Effector memory CD8-positive, alpha-beta T cell (primary cell): Measurements from ENCODE around the gene CADM3.

Source experiments
- ATAC-seq: fragments of 150-1000 bp; cut with Tn5 transposase; replicated peaks from 2 replicates; pipeline ENCODE4 v1.10.0; 2021; ENCODE audit warnings: mild to moderate bottlenecking, moderate library complexity
- DNase-seq, 3 experiments: peaks; one replicate each; pipeline ENCODE4 v3.0.0; 2021
- H3K27ac Mint-ChIP-seq, 2 donors: one replicate each; pipeline ENCODE4 v1.8.0; 2022; ENCODE audit warnings: mild to moderate bottlenecking in 2 of 2, mixed read lengths in 2 of 2, moderate library complexity in 2 of 2
- H3K27me3 Mint-ChIP-seq, 2 donors: one replicate each; pipeline ENCODE4 v1.8.0; 2022; ENCODE audit warnings: mixed read lengths in 2 of 2
- H3K36me3 Mint-ChIP-seq: one replicate; pipeline ENCODE4 v1.8.0; 2022; ENCODE audit warnings: mild to moderate bottlenecking, moderate library complexity, mixed read lengths; ENCODE audit not compliant: insufficient read depth
- H3K4me1 Mint-ChIP-seq, 2 donors: one replicate each; pipeline ENCODE4 v1.8.0; 2022; ENCODE audit warnings: low read depth in 2 of 2, mixed read lengths in 2 of 2
- H3K4me3 Mint-ChIP-seq, 2 donors: one replicate each; pipeline ENCODE4 v1.8.0; 2022; ENCODE audit warnings: mild to moderate bottlenecking in 2 of 2, mixed read lengths in 2 of 2, moderate library complexity in 2 of 2
- H3K9me3 Mint-ChIP-seq, 2 donors: one replicate each; pipeline ENCODE4 v1.8.0; 2022; ENCODE audit warnings: mixed read lengths in 2 of 2

Gene CADM3

DNA sequence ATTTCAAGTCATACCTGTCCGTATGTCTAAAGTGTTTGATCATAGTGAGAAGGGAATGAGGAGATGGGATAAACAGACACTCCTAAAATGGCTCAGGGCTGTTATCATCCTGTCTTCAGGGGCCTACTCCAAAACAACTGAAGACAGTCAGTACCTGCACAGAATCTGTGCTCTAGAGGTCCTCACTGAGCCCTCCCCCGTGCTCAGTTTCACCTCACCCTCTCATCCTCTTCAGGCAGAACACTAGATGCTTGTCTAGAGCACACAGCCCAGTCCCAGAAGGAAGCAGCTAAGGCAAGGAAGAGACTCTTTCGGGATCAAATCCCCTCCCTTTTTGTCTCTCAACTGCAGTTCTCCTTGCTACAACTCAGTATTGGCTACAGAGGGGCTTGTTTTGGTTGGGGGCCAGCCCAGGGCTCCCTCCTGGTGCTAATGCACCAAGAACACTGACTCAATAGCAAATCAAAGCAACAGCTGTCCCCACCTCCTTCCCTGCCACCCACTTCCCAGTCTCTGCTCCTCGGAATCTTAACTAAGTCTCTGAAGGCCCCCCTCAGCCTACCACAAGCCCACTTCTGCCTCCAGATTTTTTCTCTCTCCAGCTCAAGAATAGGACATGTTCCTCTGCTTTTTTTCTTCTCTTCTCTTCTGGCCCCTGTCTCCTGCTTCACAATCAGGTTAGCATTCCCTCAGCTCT lies 10.1 kb downstream of the CADM3 start:
- Mint-ChIP-seq H3K4me1 (no peaks in the 10 kb centered on the region), H3K4me3 (no peak overlapping the region), H3K27me3 (peaks cover 62 to 70% of the 10 kb centered on the region in 2 donors), H3K27ac (no peak overlapping the region), H3K9me3 (no peaks in the 10 kb centered on the region), H3K36me3 (no peaks in the 10 kb centered on the region)
- DNase-seq, result no peak
- ATAC-seq, result no peak

DNA sequence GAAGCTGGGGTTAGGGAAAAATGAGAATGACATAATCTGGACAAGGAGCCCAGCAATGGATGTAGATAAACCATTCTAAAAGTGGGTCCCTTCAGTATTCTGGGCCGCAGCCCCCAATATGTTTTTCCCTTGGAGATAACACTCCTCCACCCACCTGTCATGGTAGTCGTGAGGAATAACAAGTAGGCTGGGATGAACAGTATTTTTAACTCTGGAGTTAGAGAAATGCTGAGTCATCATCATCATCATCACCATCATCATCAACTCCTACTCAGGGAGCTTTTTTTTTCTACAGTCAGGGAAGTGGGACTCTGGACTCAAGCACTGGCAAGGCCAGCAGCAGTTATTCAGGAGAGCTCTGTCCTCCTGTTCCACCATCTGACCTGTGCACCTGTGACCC lies 12.8 kb downstream of the CADM3 start:
- H3K4me3 Mint-ChIP-seq, result no peak overlapping the region
- peaks cover 76 to 86% of the 10 kb centered on the region in 2 donors for H3K27me3 Mint-ChIP-seq
- ATAC-seq (no peak), DNase-seq (no peak)
- H3K36me3 Mint-ChIP-seq, result no peaks in the 10 kb centered on the region
- H3K4me1 Mint-ChIP-seq, result peaks cover 10 to 11% of the 10 kb centered on the region in 2 donors
- no peak overlapping the region for H3K27ac Mint-ChIP-seq
- no peaks in the 10 kb centered on the region for H3K9me3 Mint-ChIP-seq

GRCh38 chr1:159185121-159185520 lies 13.7 kb downstream of the CADM3 start:
- H3K9me3 Mint-ChIP-seq, result no peaks in the 10 kb centered on the region

DNA sequence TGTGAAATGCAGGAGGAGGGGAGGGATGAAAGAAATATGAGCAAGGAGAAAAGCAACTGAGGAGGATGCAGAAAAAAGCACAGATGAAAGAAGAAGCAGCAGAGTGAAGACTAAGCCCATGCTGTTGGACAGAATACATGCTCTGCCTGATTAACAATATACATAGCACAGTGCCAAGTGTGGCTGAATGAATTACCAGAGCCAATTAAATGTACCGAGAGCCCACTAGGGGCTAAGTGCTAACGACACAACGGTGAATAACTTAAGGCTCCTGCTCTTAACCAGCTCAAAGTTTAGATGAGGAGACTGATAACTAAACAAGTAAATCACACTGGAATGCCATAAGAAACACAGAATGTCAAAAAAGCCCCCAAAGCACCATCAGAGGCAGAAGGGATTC lies 15.6 kb downstream of the CADM3 start:
- H3K36me3 Mint-ChIP-seq, result no peaks in the 10 kb centered on the region
- H3K9me3 Mint-ChIP-seq, result no peaks in the 10 kb centered on the region
- H3K27me3 Mint-ChIP-seq, result peaks cover 67 to 84% of the 10 kb centered on the region in 2 donors
- H3K4me3 Mint-ChIP-seq, result no peak overlapping the region
- no peak overlapping the region for H3K27ac Mint-ChIP-seq
- DNase-seq (no peak), ATAC-seq (no peak)
- H3K4me1 Mint-ChIP-seq, result peaks cover 10 to 11% of the 10 kb centered on the region in 2 donors

More at GRCh38 chr1:159185121-159185520, 13.7 kb downstream of the CADM3 start:
- H3K36me3 Mint-ChIP-seq, result no peaks in the 10 kb centered on the region
- H3K27me3 Mint-ChIP-seq, result peaks cover 75 to 86% of the 10 kb centered on the region in 2 donors
- ATAC-seq (no peak), DNase-seq (no peak)
- peaks cover 10 to 11% of the 10 kb centered on the region in 2 donors for H3K4me1 Mint-ChIP-seq
- H3K4me3 Mint-ChIP-seq, result no peak overlapping the region
- H3K27ac Mint-ChIP-seq, result no peak overlapping the region

DNA sequence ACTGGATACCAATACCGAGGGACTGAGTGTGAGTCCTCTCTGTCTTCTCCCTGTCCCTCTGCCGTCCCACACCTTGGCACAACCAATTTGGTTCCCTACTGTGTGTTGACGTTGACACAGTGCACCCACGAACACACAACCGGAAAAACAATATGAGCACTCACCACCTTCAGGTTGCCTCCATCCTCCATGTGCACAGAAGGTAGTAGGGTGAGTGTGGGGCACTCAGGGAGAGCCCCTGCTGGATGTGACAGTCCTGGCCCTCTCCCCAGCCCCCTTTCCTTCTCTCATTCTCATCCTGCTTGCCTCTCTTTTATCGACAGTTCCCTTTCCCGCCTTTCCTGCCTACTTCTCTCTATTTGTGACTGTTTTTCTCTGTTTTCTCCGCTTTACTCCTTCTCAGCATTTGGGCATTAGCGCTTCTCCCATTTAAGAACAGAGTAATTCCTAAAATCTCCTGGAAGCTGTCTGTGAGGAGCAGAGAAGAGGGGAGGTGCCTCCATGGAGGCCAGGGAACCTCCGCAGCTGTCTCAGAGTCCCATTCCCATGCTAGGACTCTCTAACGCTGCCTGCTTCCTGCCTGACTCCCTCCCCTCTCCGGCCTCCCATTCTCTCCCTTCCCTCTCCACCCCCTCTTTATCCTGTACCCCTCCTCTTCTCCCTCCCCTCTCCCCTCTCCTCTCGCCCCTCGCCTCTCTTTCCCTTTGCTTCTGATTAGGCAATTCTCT lies 16.4 kb downstream of the CADM3 start:
- H3K4me1 Mint-ChIP-seq, result peaks cover 10 to 11% of the 10 kb centered on the region in 2 donors
- ATAC-seq (no peak), DNase-seq (no peak)
- peak overlapping the region in 1 of 2 donors; percentile 60 for H3K4me3 Mint-ChIP-seq
- peaks cover 65 to 85% of the 10 kb centered on the region in 2 donors for H3K27me3 Mint-ChIP-seq
- H3K36me3 Mint-ChIP-seq, result no peaks in the 10 kb centered on the region
- H3K27ac Mint-ChIP-seq, result no peak overlapping the region
- no peaks in the 10 kb centered on the region for H3K9me3 Mint-ChIP-seq

- H3K9me3 Mint-ChIP-seq, result no peaks in the 10 kb centered on the region
- H3K4me1 Mint-ChIP-seq, result peaks cover 10 to 11% of the 10 kb centered on the region in 2 donors
- ATAC-seq (peak; percentile 32), DNase-seq (no peak)
- peaks cover 65 to 84% of the 10 kb centered on the region in 2 donors for H3K27me3 Mint-ChIP-seq
- H3K4me3 Mint-ChIP-seq, result peak overlapping the region in 1 of 2 donors; percentile 60
- H3K36me3 Mint-ChIP-seq, result no peaks in the 10 kb centered on the region
- no peak overlapping the region for H3K27ac Mint-ChIP-seq
Observed at GRCh38 chr1:159188375-159188788, 17.0 kb downstream of the CADM3 start.

GRCh38 chr1:159190441-159190840 lies 19.0 kb downstream of the CADM3 start:
- no peak for ATAC-seq
- H3K36me3 Mint-ChIP-seq, result no peaks in the 10 kb centered on the region
- no peak overlapping the region for H3K4me3 Mint-ChIP-seq
- no peak overlapping the region for H3K27ac Mint-ChIP-seq
- DNase-seq, result no peak
- no peaks in the 10 kb centered on the region for H3K9me3 Mint-ChIP-seq
- peaks cover 65 to 86% of the 10 kb centered on the region in 2 donors for H3K27me3 Mint-ChIP-seq
- H3K4me1 Mint-ChIP-seq, result peaks cover 10 to 11% of the 10 kb centered on the region in 2 donors

DNA sequence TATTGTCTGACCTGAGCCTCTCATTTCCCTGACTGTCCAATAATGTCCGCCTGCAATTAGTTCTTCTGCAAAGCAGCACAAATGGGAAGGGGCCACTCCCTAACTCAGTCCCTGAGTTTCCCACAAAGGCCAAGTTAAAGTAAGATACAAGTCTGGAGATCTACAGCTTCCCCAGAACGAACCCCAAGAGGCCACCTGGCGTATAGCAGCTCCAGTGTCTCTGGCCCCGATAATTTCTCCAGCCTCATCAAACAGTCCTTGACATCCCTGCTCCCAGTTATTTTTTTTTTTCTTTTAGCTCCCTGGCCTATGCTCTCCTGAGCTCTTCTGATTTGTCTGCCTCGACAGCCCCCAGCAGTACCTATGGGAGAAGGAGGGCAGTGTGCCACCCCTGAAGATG lies 25.1 kb downstream of the CADM3 start:
- H3K4me1 Mint-ChIP-seq, result no peaks in the 10 kb centered on the region
- H3K27ac Mint-ChIP-seq, result no peak overlapping the region
- no peaks in the 10 kb centered on the region for H3K9me3 Mint-ChIP-seq
- ATAC-seq, result no peak
- peaks cover 58 to 75% of the 10 kb centered on the region in 2 donors for H3K27me3 Mint-ChIP-seq
- H3K36me3 Mint-ChIP-seq, result no peaks in the 10 kb centered on the region
- H3K4me3 Mint-ChIP-seq, result no peak overlapping the region
- DNase-seq, result no peak

GRCh38 chr1:159197561-159198557 lies 26.4 kb downstream of the CADM3 start:
- Mint-ChIP-seq H3K27ac (no peak overlapping the region), H3K4me3 (no peak overlapping the region), H3K36me3 (no peaks in the 10 kb centered on the region), H3K9me3 (no peaks in the 10 kb centered on the region), H3K27me3 (peaks cover 68 to 78% of the 10 kb centered on the region in 2 donors), H3K4me1 (no peaks in the 10 kb centered on the region)
- DNase-seq (peak; percentile 13 to 38 (median 14)), ATAC-seq (no peak)

DNA sequence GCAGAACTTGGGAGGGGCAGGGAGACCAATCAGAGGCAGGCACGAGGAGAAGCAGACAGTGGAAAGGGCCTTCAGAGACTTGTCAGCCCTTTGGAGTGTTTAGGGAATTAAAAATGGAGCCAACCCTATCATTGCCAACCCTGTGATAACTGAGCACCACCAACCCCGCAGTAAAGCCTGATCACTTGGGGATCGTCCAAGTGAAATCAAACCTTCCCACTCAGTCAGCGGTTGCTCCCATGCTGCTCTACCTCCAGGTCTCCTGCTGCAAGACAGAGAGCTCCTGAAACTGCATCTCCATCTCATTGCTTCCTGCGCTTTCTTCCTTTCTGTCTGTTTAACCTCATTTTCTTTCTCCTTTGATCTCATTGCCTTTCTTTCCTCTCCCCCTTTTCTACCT lies 28.5 kb downstream of the CADM3 start:
- Mint-ChIP-seq H3K9me3 (no peaks in the 10 kb centered on the region), H3K4me3 (no peak overlapping the region), H3K36me3 (no peaks in the 10 kb centered on the region), H3K4me1 (no peaks in the 10 kb centered on the region), H3K27me3 (peaks cover 75 to 83% of the 10 kb centered on the region in 2 donors), H3K27ac (no peak overlapping the region)
- ATAC-seq (no peak), DNase-seq (no peak)

DNA sequence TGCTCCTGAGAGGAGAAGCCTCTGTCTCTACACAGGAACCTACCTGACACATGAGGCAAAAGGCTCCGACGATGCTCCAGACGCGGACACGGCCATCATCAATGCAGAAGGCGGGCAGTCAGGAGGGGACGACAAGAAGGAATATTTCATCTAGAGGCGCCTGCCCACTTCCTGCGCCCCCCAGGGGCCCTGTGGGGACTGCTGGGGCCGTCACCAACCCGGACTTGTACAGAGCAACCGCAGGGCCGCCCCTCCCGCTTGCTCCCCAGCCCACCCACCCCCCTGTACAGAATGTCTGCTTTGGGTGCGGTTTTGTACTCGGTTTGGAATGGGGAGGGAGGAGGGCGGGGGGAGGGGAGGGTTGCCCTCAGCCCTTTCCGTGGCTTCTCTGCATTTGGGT lies 29.4 kb downstream of the CADM3 start:
- no peak overlapping the region for H3K27ac Mint-ChIP-seq
- peaks cover 84 to 92% of the 10 kb centered on the region in 2 donors for H3K27me3 Mint-ChIP-seq
- H3K36me3 Mint-ChIP-seq, result no peaks in the 10 kb centered on the region
- H3K4me3 Mint-ChIP-seq, result no peak overlapping the region
- no peak for ATAC-seq
- no peaks in the 10 kb centered on the region for H3K9me3 Mint-ChIP-seq
- no peak for DNase-seq
- H3K4me1 Mint-ChIP-seq, result no peaks in the 10 kb centered on the region

DNA sequence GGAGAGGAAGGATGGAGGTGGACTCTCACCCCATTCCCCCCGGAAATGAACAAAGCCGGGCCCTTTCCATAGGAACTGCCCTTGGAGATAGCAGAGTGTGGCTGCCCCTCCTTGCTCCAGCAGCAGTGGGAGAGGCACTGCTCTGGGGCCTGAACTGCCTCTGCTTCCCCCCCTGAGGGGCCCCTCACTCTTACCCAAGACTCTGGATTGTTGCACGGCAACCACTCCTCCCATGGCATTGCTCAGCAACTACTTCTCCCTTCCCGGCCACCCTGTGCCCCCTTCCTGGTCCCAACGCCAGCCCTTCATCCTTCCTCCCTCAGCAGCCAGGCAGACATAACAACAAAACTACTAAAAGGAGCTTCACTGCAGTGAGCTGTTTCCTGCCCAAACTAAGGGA lies 30.2 kb downstream of the CADM3 start:
- peaks cover 86 to 93% of the 10 kb centered on the region in 2 donors for H3K27me3 Mint-ChIP-seq
- H3K27ac Mint-ChIP-seq, result no peak overlapping the region

DNA sequence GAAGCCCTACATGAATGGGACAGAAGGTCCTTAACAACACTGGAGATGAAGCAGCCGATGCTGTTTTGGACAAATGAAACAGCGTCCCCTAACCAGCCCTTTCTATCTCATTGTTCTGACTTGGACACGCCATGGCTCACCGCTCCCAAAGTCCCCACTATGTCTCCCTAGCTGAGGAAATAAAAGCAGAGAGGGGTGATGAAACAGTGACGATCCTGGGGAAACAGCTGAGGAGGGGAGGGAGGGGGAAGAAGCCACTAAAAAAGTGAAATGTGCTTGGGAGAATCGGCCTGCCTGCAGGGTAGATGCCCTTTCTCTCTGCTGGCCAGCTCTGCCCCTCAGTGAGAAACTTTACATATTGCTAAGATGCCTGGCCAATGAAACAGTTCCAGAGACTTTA lies 32.2 kb downstream of the CADM3 start:
- Mint-ChIP-seq H3K36me3 (no peaks in the 10 kb centered on the region), H3K27me3 (peaks cover 90 to 96% of the 10 kb centered on the region in 2 donors), H3K4me1 (no peaks in the 10 kb centered on the region), H3K27ac (no peak overlapping the region), H3K9me3 (no peaks in the 10 kb centered on the region), H3K4me3 (no peak overlapping the region)
- no peak for ATAC-seq
- DNase-seq, result no peak

More for the DNA sequence above, 30.2 kb downstream of the CADM3 start:
- no peak for DNase-seq
- ATAC-seq, result no peak
- Mint-ChIP-seq H3K4me3 (no peak overlapping the region), H3K4me1 (no peaks in the 10 kb centered on the region), H3K36me3 (no peaks in the 10 kb centered on the region), H3K9me3 (no peaks in the 10 kb centered on the region)
